ENCODE measurements around the gene WDPCP.

DNA sequence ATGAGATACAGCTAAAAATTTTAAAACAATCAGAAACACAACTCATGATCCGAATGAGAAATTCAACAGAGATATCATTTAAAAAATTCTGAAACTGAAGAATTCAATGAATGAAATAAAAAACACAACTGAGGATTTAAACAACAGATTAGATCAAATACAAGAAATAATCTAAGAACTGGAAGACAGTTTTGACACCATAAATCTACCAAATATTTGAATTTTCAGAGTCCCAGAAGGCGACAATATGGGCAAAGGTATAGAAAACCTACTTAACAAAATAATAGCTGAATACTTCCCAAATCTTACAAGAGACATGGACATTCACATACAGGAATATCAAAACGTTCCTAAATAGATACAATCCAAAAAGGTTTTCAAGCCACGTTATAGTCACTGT lies 315.7 kb downstream of the WDPCP start:
- TF ChIP-seq YY1 (IDR thresholded peaks at IDR 0.05; ENCODE audit: insufficient read depth, insufficient read length) (no peak), ZNF274 (IDR thresholded peaks at IDR 0.05; ENCODE audit: low read depth, low read length) (no peak), SUZ12 (IDR thresholded peaks at IDR 0.05; ENCODE audit: extremely low read depth, insufficient read depth, insufficient read length) (no peak)
